HG03039 (cell line): Measurements from ENCODE around the gene RALGDS.

Source experiments
- ATAC-seq: cut with Tn5 transposase; IDR thresholded peaks from one replicate; pipeline ENCODE4 v1.9.1; 2021; ENCODE audit warnings: mild to moderate bottlenecking, moderate library complexity; ENCODE audit not compliant: unreplicated experiment

Gene RALGDS

DNA sequence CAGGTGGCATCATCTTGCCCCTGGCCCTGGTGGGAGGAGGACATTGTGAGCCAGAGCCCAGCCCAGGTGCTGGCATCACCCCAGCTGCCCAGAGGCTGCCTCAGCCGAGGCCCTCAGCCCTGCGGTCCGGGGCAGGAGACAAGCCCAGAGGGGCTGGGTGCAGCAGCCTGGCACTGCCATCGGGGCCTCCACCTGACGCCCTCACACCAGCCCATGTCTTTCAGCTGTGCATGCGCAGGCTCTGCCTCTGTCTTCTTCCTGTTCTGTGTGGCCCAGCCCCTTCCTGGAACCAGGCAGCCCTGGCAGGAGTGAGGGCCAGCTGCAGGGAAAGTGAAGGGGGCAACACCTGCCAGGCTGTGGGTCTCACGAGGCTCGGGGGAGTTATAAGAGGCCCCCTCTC lies 64.0 kb downstream of the RALGDS start:
- ATAC-seq, result no peak

DNA sequence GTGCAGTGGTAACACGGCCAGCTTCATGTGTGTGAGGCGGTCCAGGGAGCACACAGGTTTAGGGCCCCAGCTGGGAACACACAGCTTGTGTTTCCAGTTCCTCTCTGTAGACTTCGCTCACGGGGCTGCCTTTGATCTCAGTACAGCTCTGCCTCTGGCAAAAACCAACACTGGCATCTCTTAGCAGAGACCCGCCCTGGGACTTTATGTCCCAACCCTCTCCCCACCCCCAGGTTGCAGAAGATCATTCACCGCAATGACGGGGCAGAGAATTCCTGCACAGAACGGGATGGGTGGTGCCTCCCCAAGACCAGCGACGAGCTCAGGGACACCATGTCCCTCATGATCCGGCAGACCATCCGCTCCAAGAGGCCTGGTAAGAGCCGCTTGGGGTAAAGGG lies 64.5 kb downstream of the RALGDS start:
- ATAC-seq, result no peak

DNA sequence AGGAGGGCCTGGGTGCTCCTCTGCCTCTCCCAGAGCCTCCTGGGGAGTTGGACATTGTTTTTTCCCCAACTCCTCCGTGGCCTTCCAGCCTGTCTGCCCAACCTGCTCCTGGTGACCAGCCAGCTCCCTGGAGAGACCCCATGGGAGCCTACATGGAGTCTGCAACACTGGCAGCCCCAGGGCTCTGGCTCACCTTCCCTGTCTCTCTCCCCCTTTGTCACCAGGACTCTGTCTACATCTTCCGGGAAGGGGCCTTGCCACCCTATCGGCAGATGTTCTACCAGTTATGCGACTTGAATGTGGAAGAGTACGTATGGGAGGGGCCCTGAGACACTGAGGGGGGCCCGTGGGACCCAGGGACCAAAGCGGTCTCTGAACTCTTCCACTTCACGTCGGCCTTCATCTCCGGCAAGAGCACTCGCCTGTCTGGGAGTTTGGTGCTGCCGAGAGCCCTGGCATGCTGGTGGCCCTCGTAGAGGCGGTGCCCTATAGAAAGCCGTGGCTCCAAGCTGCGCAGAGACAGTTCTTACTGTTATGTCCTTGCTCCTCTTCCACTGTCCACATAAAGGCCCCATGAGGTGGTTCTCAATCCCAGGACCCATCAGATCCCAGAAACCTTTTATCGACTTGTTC lies 65.1 kb downstream of the RALGDS start:
- no peak for ATAC-seq

DNA sequence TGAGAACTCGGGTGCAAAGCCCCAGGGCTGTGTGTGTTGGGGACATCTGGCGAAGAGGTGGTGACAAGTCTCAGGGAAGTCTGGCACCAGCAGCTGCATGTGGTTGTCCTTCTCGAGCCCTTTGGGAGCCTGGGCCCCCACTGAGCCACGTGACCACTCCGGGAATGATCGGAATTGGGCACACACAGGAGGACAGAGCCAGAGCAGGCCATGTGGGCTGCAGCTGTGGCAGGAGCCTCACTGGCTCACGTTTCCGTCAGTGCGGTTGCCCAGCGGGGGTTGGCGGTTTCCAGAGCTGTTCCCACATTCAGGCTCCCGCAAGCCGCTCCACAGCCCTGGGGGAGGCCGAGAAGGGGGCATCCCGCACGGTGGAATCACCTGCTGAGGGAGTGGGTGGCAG lies 66.1 kb downstream of the RALGDS start:
- no peak for ATAC-seq

DNA sequence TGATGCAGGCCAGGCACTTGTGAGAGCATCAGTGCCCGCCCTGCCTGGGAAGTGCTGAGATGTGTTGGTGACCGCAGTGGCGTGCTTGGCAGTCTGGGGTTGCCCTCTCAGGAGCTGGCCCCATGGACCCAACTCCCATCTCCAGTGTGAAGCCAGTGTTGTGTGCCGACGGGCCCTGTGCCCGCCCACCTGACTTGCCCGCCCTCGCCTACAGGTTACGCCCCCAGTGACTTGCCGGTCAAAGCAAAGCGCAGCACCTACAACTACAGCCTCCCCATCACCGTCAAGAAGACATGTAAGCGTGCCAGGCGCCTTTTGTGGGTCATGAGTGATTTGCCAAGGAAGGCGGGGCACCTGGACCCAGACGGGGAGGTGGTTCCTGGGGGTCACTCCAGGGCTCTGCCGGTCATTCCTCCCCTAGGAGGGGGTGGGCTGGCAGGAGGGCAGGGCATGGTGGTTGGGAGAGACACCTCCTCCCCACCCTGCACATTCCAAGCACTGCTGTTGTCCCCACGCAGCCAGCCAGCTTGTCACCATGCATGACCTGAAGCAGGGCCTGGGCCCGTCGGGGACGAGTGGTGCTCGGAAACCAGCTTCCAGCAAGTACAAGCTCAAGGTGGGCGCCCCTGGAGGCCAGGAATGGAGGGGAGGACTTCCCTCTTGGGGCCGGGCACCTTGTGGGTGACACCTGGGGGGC lies 66.7 kb downstream of the RALGDS start:
- no peak for ATAC-seq

DNA sequence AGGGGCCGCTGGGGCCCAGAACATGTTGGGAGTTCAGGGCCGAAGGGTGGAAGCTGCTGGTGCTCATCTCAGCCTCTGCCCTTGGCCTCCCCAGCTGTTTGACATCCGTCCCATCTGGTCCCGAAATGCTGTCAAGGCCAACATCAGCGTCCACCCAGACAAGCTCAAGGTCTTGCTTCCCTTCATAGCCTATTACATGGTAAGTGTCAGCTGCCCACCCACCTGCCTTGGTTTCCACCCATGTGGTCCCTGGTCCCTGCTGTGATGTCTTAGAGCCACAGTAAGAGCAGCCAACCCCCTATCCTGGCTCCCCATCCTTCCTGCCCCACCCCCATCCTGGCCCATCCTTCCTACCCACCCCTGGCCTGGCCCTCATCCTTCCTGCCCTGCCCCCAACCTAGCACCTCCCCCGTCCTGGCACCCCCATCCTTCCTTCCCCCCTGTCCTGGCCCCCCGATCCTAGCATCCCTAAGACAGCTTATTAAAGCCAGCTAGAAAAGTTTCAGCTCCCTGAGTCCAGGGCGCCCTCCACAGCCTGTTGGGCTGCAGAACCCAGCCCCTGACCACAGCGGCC lies 69.0 kb downstream of the RALGDS start:
- no peak for ATAC-seq

DNA sequence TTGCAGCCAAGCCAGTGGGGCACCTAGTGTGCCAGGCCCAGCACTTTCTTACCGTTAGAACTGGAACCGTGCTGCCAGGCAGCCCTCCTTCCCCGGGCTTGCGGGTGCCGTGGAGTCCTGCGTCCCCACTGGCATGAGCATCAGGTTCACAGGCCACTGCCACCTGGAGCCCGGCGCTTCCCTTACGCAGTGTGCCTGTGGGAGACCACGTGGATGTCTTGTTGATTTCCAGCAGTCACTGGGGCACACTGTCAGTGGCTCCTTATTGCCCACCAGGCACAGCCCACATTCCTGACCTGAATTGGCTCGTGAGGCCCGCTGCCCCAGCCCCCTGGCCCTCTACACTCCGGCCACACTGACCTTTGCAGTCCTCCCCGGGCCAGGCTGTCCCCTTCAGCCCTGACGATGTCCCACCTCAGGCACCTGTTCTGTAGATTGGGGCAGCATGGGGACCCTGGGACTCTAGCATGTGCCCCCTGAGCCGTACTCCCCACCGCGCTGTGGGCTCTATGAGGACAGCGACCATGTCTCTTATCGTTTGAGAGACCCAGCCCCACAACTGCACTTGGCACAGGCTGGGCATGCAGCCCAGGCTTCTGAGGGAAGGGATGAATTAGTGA lies 69.6 kb downstream of the RALGDS start:
- ATAC-seq, result no peak

DNA sequence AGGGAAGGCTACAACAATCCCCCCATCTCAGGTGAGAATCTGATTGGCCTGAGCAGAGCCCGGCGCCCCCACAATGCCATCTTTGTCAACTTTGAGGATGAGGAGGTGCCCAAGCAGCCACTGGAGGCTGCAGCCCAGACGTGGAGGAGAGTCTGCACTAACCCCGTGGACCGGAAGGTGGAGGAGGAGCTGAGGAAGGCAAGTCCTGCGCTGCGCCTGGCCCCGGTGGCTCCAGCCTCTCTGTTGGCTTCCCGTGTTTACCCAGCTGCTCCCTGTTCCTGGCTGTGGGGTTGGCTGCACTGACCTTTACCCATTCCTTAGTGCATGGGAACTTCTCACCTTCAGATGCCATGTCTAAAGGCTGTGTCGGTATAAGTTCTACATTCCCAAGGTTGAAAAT lies 70.3 kb downstream of the RALGDS start:
- no peak for ATAC-seq

DNA sequence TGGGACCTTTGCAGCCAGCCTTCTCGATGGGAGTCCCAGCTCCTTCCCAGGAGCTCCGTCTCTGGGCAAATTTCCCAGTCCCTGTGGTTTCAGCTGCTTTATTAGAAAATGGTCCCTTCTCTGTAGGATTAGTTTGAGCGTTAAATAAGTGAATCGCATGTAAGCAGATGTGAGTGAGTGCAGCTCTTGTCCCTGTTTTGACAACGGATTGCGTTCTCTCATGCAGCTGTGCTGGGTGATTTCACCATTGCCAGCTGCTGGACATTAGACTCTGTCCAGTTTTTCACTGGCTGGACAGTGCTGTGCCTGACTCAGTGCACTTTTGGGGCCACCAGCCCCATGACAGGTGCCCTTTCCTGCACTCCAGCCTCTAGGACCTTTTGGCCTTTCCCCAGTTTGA lies 70.9 kb downstream of the RALGDS start:
- no peak for ATAC-seq

DNA sequence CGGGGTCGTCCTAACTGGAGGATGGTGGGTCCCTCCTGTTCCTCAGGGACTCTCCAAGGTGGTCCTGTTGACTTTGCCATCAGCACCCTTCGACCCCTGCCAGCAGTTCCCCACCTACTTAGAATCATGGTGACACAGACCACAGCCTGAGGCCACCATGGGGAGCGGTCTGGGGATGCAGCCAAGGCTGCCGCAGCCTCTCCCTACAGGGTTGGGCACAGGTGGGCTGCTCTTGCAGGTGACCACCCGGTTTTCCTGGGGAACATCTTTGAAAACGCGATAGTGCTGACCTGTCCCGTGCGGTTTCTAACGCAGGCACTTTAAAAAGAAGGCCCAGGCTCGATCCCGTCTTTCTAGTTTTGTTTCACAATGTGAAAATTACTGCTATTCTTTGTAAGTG lies 72.0 kb downstream of the RALGDS start:
- ATAC-seq, result no peak

DNA sequence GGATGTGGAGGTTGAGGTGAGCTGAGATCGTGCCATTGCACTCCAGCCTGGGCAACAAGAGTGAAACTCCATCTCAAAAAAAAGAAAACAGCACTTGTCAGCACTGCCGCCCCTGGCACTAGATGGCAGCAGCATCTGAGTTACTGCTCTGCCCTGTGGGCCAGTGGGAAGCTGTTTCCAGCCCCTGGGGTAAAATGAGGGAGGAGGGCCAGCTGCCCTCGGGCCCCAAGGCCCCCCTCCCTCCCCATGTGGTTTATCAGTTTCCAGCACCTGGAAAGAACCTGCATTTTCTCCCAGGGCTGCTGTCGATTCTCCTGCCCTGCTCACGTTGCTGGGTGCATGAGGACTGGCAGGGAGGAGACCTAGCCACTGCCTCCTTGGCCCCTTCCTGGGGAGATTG lies 72.4 kb downstream of the RALGDS start:
- ATAC-seq, result no peak
